GM19328 (cell line): ENCODE measurements around the gene PRKX.
"Not testable (repeated sequence)": the region's sequence is repeated elsewhere in the genome, so short reads cannot be mapped to it uniquely, and the experiment has no call there.

Source experiments
- ATAC-seq: cut with Tn5 transposase; IDR thresholded peaks from one replicate; pipeline ENCODE4 v1.9.1; 2021; ENCODE audit warnings: mild to moderate bottlenecking, moderate library complexity; ENCODE audit not compliant: unreplicated experiment

PRKX gene

DNA sequence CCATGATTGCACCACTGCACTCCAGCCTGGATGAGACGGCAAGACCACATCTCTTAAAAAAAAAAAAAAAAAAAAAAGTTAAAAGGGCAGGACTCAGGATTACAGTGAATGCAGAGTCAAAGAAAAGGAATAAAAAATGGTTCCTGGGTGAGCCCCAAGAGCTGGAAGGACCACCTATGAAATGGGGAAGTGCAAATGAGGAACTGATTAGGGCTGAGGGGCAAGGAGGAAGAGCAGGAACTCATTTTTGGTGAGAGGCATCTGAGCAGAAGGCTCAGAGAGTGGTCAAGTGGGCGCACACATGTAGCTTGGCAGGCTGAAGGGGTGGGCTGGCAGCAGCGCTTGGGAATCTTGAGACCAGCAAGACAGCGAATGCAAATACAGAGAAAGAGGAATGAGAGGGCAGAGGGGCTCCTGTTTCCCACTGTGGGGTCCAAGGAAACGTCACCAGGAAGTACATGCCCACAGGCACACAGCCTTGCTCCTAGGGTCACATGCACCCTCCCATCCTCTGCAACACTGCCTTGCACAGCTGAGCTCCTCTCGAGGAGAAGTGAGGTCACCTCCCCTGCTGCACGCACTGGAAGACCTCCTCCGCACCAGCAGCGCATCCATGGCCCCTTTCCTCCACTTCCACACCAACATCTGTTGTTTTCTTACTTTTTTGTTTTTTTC is 49.7 kb downstream of the PRKX start:
- peak; percentile 79 for ATAC-seq

DNA sequence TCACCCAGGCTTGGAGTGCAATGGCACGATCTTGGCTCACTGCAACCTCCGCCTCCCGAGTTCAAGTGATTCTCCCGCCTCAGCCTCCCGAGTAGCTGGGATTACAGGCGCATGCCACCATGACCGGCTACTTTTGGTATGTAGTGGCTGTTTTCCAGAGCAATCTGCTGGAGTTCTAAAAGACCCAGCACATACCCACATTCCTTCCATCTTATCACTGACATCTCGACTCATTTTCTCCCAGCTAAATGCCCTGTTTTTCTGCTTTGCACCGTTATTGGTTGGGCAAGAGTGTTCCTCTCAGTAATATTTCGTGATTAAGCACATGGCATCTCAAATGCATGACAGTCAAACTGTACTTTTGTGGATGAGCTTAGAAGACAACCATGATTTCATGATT is 53.7 kb downstream of the PRKX start:
- no peak for ATAC-seq

- ATAC-seq, result no peak
Measured at GRCh38 chrX:3655181-3655580, 58.3 kb downstream of the PRKX start.

DNA sequence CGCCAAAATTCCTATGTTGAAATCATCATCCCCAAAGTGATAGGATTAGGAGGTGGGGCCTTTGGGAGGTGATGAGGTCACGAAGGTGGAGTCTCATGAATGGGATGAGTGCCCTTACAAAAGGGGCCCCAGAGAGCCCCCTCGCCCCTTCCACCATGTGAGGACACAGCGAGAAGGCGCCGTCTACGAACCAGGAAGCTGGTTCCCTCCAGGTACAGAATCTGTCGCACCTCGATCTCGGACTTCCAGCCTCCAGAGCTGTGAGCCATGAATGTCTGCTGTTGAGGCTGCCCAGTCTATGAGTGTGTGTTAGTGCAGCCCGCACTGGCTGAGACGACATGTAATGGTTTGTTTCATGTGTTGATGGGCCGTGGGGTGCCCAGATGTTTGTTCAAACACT is 60.3 kb downstream of the PRKX start:
- ATAC-seq, result no peak

GRCh38 chrX:3651277-3651676 is 62.2 kb downstream of the PRKX start:
- ATAC-seq, result no peak

- no peak for ATAC-seq
Measured at GRCh38 chrX:3648084-3648483, 65.4 kb downstream of the PRKX start.

DNA sequence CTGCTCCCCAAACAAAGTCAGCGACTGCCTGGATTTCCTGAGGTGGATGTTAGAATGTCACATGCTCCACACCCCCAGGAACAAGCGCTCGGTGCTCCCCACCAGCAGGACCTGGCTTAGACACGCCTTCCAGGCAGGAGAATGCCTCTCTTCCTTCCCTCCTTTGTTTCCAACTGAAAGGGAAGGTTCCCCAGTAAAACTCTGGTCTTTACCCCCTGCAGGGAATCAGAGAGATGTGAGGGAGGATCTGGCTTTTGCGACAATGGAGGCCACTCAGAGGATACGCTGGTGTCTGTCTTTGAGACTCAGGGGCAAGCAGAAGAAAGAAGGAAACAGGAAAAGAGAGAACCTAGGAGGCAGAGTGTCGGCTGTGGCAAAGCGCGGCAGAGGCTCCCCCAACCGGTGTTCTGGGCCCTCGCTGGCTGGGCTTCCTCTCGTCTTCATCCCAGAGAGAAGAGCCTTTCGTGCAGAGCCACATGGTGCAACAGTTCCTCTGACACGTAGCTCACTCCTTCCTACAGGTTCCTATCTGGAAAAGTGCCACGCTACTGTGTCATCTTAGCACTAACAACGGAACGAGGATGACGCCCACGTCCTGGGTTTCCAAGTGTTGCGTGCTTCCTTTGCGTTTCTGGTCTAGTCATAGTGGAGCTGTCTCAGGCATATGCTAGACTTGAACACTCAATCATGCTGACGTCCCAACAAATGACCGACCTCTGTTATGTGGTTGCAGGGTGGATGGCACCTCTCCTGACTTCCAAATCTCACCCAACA is 73.4 kb downstream of the PRKX start:
- not testable (repeated sequence) for ATAC-seq

- no peak for ATAC-seq
Measured at GRCh38 chrX:3639236-3639635, 74.2 kb downstream of the PRKX start.

DNA sequence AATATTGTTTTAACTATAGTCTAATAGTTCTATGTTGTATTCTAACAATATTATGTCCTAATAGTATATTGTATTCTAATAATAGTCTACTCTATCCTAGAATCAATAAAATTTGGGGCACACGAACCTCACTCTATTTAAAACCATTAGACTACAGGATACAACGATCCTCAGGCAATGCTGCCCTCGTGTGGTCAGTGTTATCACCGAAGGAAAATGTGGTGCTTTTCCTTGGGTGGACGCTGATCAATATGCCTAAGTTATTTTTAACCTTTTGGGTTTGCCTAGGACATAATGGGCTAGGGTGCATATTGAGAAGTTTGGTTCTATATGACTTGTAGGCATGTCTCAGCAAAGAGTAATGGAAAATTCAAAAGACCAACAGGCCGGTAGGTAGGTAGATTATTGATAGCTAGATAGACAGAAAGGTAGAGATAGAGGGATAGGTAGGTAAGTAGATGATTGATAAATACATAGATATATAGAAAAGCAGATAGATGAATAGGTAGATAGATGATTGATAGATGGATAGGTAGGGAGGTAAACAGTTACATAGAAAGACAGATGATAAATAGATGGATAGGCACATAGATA is 75.1 kb downstream of the PRKX start:
- no peak for ATAC-seq

GRCh38 chrX:3636803-3637202 is 76.6 kb downstream of the PRKX start:
- ATAC-seq, result no peak

GRCh38 chrX:3631196-3631595 is 82.3 kb downstream of the PRKX start:
- no peak for ATAC-seq

DNA sequence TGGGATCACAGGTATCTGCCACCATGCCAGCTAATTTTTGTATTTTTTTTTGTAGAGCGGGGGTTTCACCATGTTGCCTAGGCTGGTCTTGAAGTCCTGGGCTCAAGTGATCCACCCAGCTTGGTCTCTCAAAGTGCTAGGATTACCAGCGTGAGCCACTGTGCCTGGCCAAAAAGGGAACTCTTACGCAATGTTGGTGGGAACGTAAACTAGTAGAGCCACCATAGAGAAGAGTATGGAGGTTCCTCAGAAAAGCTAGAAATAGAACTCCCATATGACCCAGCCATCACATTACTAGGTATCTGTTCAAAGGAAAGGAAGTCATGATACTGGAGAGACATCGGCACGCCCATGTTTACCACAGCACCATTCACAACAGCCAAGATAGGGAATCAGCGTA is 85.9 kb downstream of the PRKX start:
- ATAC-seq, result no peak

- no peak for ATAC-seq
Measured at GRCh38 chrX:3621414-3621813, 92.0 kb downstream of the PRKX start.

GRCh38 chrX:3611744-3612143 is 101.7 kb downstream of the PRKX start:
- ATAC-seq, result not testable (repeated sequence)

- ATAC-seq, result no peak
Measured at GRCh38 chrX:3609810-3610209, 103.6 kb downstream of the PRKX start.

- ATAC-seq, result no peak
Measured at GRCh38 chrX:3603026-3603661, 110.3 kb downstream of the PRKX start.

- no peak for ATAC-seq
Measured at GRCh38 chrX:3599802-3600430, 113.5 kb downstream of the PRKX start.

DNA sequence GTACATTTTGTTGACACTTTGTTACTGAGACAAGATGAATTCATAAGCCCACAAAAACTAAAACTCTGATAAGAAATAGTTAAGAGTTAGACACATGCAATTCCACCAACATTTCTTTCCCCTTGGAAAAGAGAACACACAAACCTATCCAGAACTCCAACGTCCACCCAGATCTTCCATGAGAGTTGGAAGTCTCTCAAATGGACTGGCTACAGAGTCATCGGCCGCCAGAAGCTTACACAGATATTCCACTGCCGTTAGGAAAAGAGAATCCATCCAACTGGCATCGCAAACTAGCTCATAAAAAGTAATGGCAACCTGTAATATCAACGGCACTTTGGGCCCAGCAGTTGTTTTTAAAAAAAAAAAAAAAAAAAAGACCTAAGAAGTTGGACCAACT is 114.7 kb downstream of the PRKX start:
- no peak for ATAC-seq

GRCh38 chrX:3598046-3598605 is 115.3 kb downstream of the PRKX start:
- no peak for ATAC-seq

- no peak for ATAC-seq
Measured at GRCh38 chrX:3592184-3592583, 121.3 kb downstream of the PRKX start.

- ATAC-seq, result no peak
Measured at GRCh38 chrX:3589474-3589873, 124.0 kb downstream of the PRKX start.
